Inferior parietal cortex (tissue), 1 donor: Measurements from ENCODE around the gene MYH14.
"Not testable (repeated sequence)": the region's sequence is repeated elsewhere in the genome, so short reads cannot be mapped to it uniquely, and the experiment has no call there.

ENCODE experiments used
- DNase-seq: peaks from one replicate; pipeline ENCODE4 v3.0.0-alpha.2; 2016; ENCODE audit errors: extremely low spot score

The MYH14 gene

GRCh38 chr19:50331221-50331993 lies 128.0 kb downstream of the MYH14 start:
- no peak for DNase-seq

GRCh38 chr19:50331994-50332243 lies 128.5 kb downstream of the MYH14 start:
- DNase-seq: no peak

- no peak for DNase-seq
These were observed 129.0 kb downstream of the MYH14 start for GRCh38 chr19:50332244-50333038.

- DNase-seq: peak; percentile 96
These were observed 129.9 kb downstream of the MYH14 start for GRCh38 chr19:50333235-50333736.

- no peak for DNase-seq
These were observed 130.6 kb downstream of the MYH14 start for GRCh38 chr19:50333737-50334617.

GRCh38 chr19:50334741-50335421 lies 131.5 kb downstream of the MYH14 start:
- DNase-seq: no peak

- not testable (repeated sequence) for DNase-seq
These were observed 133.6 kb downstream of the MYH14 start for GRCh38 chr19:50337031-50337430.

GRCh38 chr19:50340331-50340730 lies 136.9 kb downstream of the MYH14 start:
- no peak for DNase-seq

- no peak for DNase-seq
These were observed 137.7 kb downstream of the MYH14 start for GRCh38 chr19:50341091-50341564.

- no peak for DNase-seq
These were observed 141.4 kb downstream of the MYH14 start for GRCh38 chr19:50344661-50345318.

GRCh38 chr19:50347089-50347581 lies 143.7 kb downstream of the MYH14 start:
- not testable (repeated sequence) for DNase-seq

GRCh38 chr19:50349277-50350057 lies 146.0 kb downstream of the MYH14 start:
- no peak for DNase-seq

- DNase-seq: no peak
These were observed 148.8 kb downstream of the MYH14 start for GRCh38 chr19:50352242-50352641.

- DNase-seq: not testable (repeated sequence)
These were observed 150.1 kb downstream of the MYH14 start for GRCh38 chr19:50353487-50353880.

- no peak for DNase-seq
These were observed 153.3 kb downstream of the MYH14 start for GRCh38 chr19:50356691-50357177.

- peak; percentile 85 for DNase-seq
These were observed 154.0 kb downstream of the MYH14 start for GRCh38 chr19:50357178-50358100.

GRCh38 chr19:50358483-50359327 lies 155.3 kb downstream of the MYH14 start:
- DNase-seq: peak; percentile 70
